GM12891 (cell line): ENCODE measurements around the gene TTLL5.

Experiments used
- DNase-seq: peaks from one replicate; pipeline ENCODE4 v3.0.0; 2011; ENCODE audit warnings: low spot score; ENCODE audit not compliant: insufficient read length
- FAIRE-seq: peaks from 2 replicates; lab custom pipeline; 2011; peaks lifted over from hg19 to GRCh38; lab: Jason Lieb, UNC
- PAX5 ChIP-seq: IDR thresholded peaks from 2 replicates; pipeline ENCODE4 v1.6.1; 2011; ENCODE audit warnings: low read length, moderate library complexity, mild to moderate bottlenecking; ENCODE audit not compliant: insufficient read depth, severe bottlenecking
- POLR2A ChIP-seq: IDR thresholded peaks from 2 replicates; pipeline ENCODE4 v1.6.1; 2011; ENCODE audit warnings: low read depth, low read length, control low read depth
- POLR2AphosphoS5 ChIP-seq: IDR thresholded peaks from 2 replicates; pipeline ENCODE4 v1.6.1; 2011; ENCODE audit warnings: low read depth, low read length, control low read depth
- POU2F2 ChIP-seq: IDR thresholded peaks from 2 replicates; pipeline ENCODE4 v1.6.1; 2011; ENCODE audit warnings: low read depth, mild to moderate bottlenecking, control low read depth, low read length, moderate library complexity
- SPI1 ChIP-seq: IDR thresholded peaks from 2 replicates; pipeline ENCODE4 v1.6.1; 2011; ENCODE audit warnings: low read depth, low read length, control low read depth
- TAF1 ChIP-seq: IDR thresholded peaks from 2 replicates; pipeline ENCODE4 v1.6.1; 2011; ENCODE audit warnings: low read depth, low read length, control low read depth

The TTLL5 gene

GRCh38 chr14:75751296-75751695, 90.2 kb downstream of the TTLL5 start:
- TF ChIP-seq TAF1, result no peak
- no peak for TF ChIP-seq PAX5
- no peak for TF ChIP-seq SPI1
- TF ChIP-seq POLR2AphosphoS5, result no peak
- TF ChIP-seq POLR2A, result no peak
- no peak for TF ChIP-seq POU2F2
- DNase-seq, result no peak
- no peak for FAIRE-seq

- TF ChIP-seq POU2F2 (no peak), POLR2AphosphoS5 (no peak), PAX5 (no peak), SPI1 (no peak), POLR2A (no peak), TAF1 (no peak)
Observed at GRCh38 chr14:75752086-75752485, 91.0 kb downstream of the TTLL5 start.

GRCh38 chr14:75752907-75753594, 92.0 kb downstream of the TTLL5 start:
- FAIRE-seq (no peak), DNase-seq (no peak)
- TF ChIP-seq POU2F2 (no peak), POLR2AphosphoS5 (no peak), SPI1 (no peak), PAX5 (no peak), POLR2A (no peak), TAF1 (no peak)

More at GRCh38 chr14:75752086-75752485, 91.0 kb downstream of the TTLL5 start:
- no peak for DNase-seq
- FAIRE-seq, result no peak

- DNase-seq (no peak), FAIRE-seq (no peak)
- TF ChIP-seq POLR2AphosphoS5, result no peak
Observed at GRCh38 chr14:75753696-75754095, 92.7 kb downstream of the TTLL5 start.

- DNase-seq, result peak; percentile 9
- peak; percentile 86 for FAIRE-seq
- TF ChIP-seq TAF1, result no peak
- no peak for TF ChIP-seq POLR2AphosphoS5
- no peak for TF ChIP-seq PAX5
- no peak for TF ChIP-seq POU2F2
- TF ChIP-seq SPI1, result no peak
- no peak for TF ChIP-seq POLR2A
Observed at GRCh38 chr14:75757644-75758402, 96.8 kb downstream of the TTLL5 start.

- DNase-seq, result no peak
- no peak for TF ChIP-seq POLR2A
- TF ChIP-seq POU2F2, result no peak
- no peak for TF ChIP-seq POLR2AphosphoS5
- no peak for TF ChIP-seq TAF1
- no peak for TF ChIP-seq SPI1
- TF ChIP-seq PAX5, result no peak
- FAIRE-seq, result no peak
Observed at GRCh38 chr14:75764020-75764419, 103.0 kb downstream of the TTLL5 start.

- no peak for DNase-seq
- FAIRE-seq, result no peak
- TF ChIP-seq POLR2A (no peak), POLR2AphosphoS5 (no peak), SPI1 (no peak), PAX5 (no peak), TAF1 (no peak), POU2F2 (no peak)
Observed at GRCh38 chr14:75769047-75769685, 108.1 kb downstream of the TTLL5 start.

GRCh38 chr14:75770635-75771034, 109.6 kb downstream of the TTLL5 start:
- DNase-seq (no peak), FAIRE-seq (no peak)
- TF ChIP-seq POLR2A (no peak), POLR2AphosphoS5 (no peak), SPI1 (no peak), PAX5 (no peak), POU2F2 (no peak)

- TF ChIP-seq POLR2A (no peak), POLR2AphosphoS5 (no peak), TAF1 (no peak), SPI1 (no peak), PAX5 (no peak), POU2F2 (no peak)
- FAIRE-seq (no peak), DNase-seq (no peak)
Observed at GRCh38 chr14:75771595-75771994, 110.5 kb downstream of the TTLL5 start.

- no peak for DNase-seq
- no peak for TF ChIP-seq POLR2AphosphoS5
- TF ChIP-seq TAF1, result no peak
- TF ChIP-seq POU2F2, result no peak
- TF ChIP-seq SPI1, result no peak
- no peak for TF ChIP-seq PAX5
- no peak for TF ChIP-seq POLR2A
- FAIRE-seq, result no peak
Observed at GRCh38 chr14:75773046-75773445, 112.0 kb downstream of the TTLL5 start.
